COLO668 (cell line): Measurements from ENCODE around the gene HM13.
"Not testable (repeated sequence)": the region's sequence is repeated elsewhere in the genome, so short reads cannot be mapped to it uniquely, and the experiment has no call there.

Source experiments
- DNase-seq: peaks from one replicate; lab custom pipeline; 2025; ENCODE audit not compliant: unreplicated experiment; lab: John Stamatoyannopoulos, UW

The HM13 gene

GRCh38 chr20:31542201-31542842, 28.1 kb downstream of the HM13 start:
- DNase-seq, result no peak

- no peak for DNase-seq
These were observed 28.7 kb downstream of the HM13 start for GRCh38 chr20:31542963-31543362.

GRCh38 chr20:31543966-31544598, 29.8 kb downstream of the HM13 start:
- DNase-seq, result no peak

GRCh38 chr20:31544600-31544999, 30.4 kb downstream of the HM13 start:
- no peak for DNase-seq

- DNase-seq, result not testable (repeated sequence)
These were observed 31.4 kb downstream of the HM13 start for GRCh38 chr20:31545621-31546040.

GRCh38 chr20:31547017-31547675, 32.9 kb downstream of the HM13 start:
- peak; percentile 89 for DNase-seq

- no peak for DNase-seq
These were observed 33.6 kb downstream of the HM13 start for GRCh38 chr20:31547720-31548298.

GRCh38 chr20:31548820-31549512, 34.7 kb downstream of the HM13 start:
- DNase-seq, result no peak

GRCh38 chr20:31549513-31549880, 35.3 kb downstream of the HM13 start:
- no peak for DNase-seq

- DNase-seq, result no peak
These were observed 35.9 kb downstream of the HM13 start for GRCh38 chr20:31550099-31550498.

GRCh38 chr20:31551163-31552081, 37.2 kb downstream of the HM13 start:
- no peak for DNase-seq

- DNase-seq, result no peak
These were observed 41.0 kb downstream of the HM13 start for GRCh38 chr20:31555203-31555775.

- no peak for DNase-seq
These were observed 45.5 kb downstream of the HM13 start for GRCh38 chr20:31559704-31560093.

GRCh38 chr20:31560094-31560745, 46.0 kb downstream of the HM13 start:
- DNase-seq, result peak; percentile 63

GRCh38 chr20:31560746-31561598, 46.7 kb downstream of the HM13 start:
- DNase-seq, result no peak

- no peak for DNase-seq
These were observed 48.0 kb downstream of the HM13 start for GRCh38 chr20:31562241-31562640.

GRCh38 chr20:31564284-31564683, 50.0 kb downstream of the HM13 start:
- DNase-seq, result no peak

GRCh38 chr20:31565699-31566318, 51.6 kb downstream of the HM13 start:
- DNase-seq, result peak; percentile 49
